Measurements from ENCODE around the gene MACF1. TPM values are rescaled to one million over a fixed set of nuclear protein-coding genes. Genes with fewer than 3 reads are reported as not detected.

Gene MACF1
- total RNA-seq, 1 donor from 2014 or later, result 694 TPM

DNA sequence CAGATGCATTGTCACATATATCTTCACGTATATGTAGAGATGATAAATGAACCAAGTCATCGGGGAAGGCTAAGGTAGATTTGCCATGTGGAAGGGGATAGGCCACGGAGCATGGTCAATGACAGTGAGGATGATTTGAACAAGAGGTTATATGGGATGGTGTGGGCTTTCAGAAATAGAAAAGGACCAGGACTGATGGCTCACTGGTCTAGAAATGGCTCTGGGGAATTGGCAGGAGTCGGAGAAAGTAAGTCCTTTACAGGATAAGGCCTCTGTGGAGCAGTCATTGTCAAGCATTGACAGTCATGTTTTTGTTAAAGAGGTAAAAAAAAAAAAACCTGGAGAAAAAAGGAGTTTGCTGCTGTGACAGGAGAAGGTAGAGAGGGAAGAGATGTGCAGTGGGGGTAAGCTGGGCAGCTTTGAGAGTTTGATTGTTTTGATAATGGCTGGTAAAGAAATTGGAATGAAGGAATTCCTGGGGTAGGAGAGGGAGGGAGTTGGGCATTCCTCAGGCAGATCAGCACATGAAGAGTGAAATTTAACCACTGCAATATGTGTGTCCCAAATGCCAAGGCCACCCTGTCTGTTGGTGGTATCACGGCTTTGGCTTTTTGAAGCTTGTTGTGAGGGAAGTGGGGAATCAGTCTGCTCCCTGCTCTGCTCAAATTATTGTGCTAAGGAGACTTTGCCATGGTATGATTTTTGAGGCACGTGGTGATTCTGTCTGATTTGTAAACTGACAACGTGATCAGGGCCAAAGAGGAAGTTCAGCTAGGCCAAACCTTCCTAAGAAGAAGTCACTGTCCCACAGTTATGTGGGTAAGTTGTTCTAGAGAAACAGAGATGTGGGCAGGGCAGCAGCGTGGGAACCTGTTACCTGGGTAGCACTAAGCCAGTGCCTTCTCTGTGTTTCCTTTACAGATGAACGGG, 26.0 kb downstream of the MACF1 start:
- no peak for FAIRE-seq
- peak; percentile 18 for DNase-seq (ENCODE audit: low read depth)
- TF ChIP-seq CTCF (IDR thresholded peaks at IDR 0.05; ENCODE audit: insufficient read depth, low read depth, low read length) (no peak), EZH2 (IDR thresholded peaks at IDR 0.05; ENCODE audit: insufficient read depth, low read length) (no peak)
- Histone ChIP-seq H2AFZ (ENCODE audit: low read depth, low read length) (no peak overlapping the region), H3K27me3 (ENCODE audit: insufficient read depth, low read length) (no peaks in the 10 kb centered on the region), H3K9ac (ENCODE audit: low read length) (no peak overlapping the region), H3K9me3 (ENCODE audit: insufficient read depth, low read depth, low read length) (no peaks in the 10 kb centered on the region), H3K79me2 (ENCODE audit: insufficient read depth, low read length) (peaks cover 82% of the 10 kb centered on the region), H3K4me2 (ENCODE audit: low read length) (peak overlapping the region; percentile 28), H3K36me3 (ENCODE audit: insufficient read depth, low read length) (peaks cover 5% of the 10 kb centered on the region), H4K20me1 (ENCODE audit: insufficient read depth, low read length) (peaks cover 72% of the 10 kb centered on the region), H3K4me3 (ENCODE audit: insufficient read depth, low read depth, low read length) (no peak overlapping the region), H3K27ac (ENCODE audit: low read depth, low read length) (no peak overlapping the region), H3K4me1 (ENCODE audit: insufficient read depth, low read length) (peaks cover 9% of the 10 kb centered on the region)
- Mint-ChIP-seq H3K27me3 (ENCODE audit: low read depth, unreplicated experiment) (no peaks in the 10 kb centered on the region), H3K9me3 (ENCODE audit: unreplicated experiment) (no peaks in the 10 kb centered on the region), H3K4me3 (ENCODE audit: unreplicated experiment) (peak overlapping the region; percentile 0), H3K4me1 (ENCODE audit: low read depth, unreplicated experiment) (peaks cover 34% of the 10 kb centered on the region), H3K27ac (ENCODE audit: unreplicated experiment) (peak overlapping the region; percentile 81), H3K36me3 (ENCODE audit: low read depth, unreplicated experiment) (peaks cover 12% of the 10 kb centered on the region)

DNA sequence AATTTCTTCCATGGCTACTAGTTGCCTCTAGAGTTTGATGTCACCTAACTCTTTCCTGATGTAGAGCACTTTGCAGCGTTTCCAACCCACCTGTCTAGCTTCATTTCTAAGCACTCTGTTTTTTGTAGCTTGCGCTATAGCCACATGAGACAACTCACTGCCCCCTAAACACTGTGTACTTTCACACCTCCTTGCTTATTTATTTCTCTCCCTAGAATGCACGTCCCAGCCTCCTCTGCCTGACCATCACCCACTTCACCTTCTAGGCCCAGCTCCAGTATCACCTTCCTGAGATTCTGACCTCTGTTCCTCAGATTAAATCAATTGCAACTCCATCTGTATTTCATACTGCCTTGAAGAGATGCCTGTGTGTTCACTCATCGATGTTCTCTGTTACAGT, 32.5 kb downstream of the MACF1 start:
- peaks cover 40% of the 10 kb centered on the region for H3K4me1 Mint-ChIP-seq (ENCODE audit: low read depth, unreplicated experiment)
- H3K4me3 Mint-ChIP-seq (ENCODE audit: unreplicated experiment), result no peak overlapping the region
- no peaks in the 10 kb centered on the region for H3K27me3 ChIP-seq (ENCODE audit: insufficient read depth, low read length)
- DNase-seq (ENCODE audit: low read depth) (no peak), FAIRE-seq (no peak)
- no peak overlapping the region for H3K4me3 ChIP-seq (ENCODE audit: insufficient read depth, low read depth, low read length)
- peaks cover 11% of the 10 kb centered on the region for H3K36me3 ChIP-seq (ENCODE audit: insufficient read depth, low read length)
- peaks cover 7% of the 10 kb centered on the region for H3K4me1 ChIP-seq (ENCODE audit: insufficient read depth, low read length)
- H3K27ac ChIP-seq (ENCODE audit: low read depth, low read length), result no peak overlapping the region
- H3K27ac Mint-ChIP-seq (ENCODE audit: unreplicated experiment), result peak overlapping the region; percentile 8
- H3K79me2 ChIP-seq (ENCODE audit: insufficient read depth, low read length), result peaks cover 77% of the 10 kb centered on the region
- H3K9ac ChIP-seq (ENCODE audit: low read length), result no peak overlapping the region
- no peaks in the 10 kb centered on the region for H3K9me3 Mint-ChIP-seq (ENCODE audit: unreplicated experiment)
- peaks cover 24% of the 10 kb centered on the region for H3K36me3 Mint-ChIP-seq (ENCODE audit: low read depth, unreplicated experiment)
- no peak overlapping the region for H3K4me2 ChIP-seq (ENCODE audit: low read length)
- H3K9me3 ChIP-seq (ENCODE audit: insufficient read depth, low read depth, low read length), result no peaks in the 10 kb centered on the region
- H2AFZ ChIP-seq (ENCODE audit: low read depth, low read length), result no peak overlapping the region
- H3K27me3 Mint-ChIP-seq (ENCODE audit: low read depth, unreplicated experiment), result no peaks in the 10 kb centered on the region
- TF ChIP-seq CTCF (IDR thresholded peaks at IDR 0.05; ENCODE audit: insufficient read depth, low read depth, low read length) (no peak), EZH2 (IDR thresholded peaks at IDR 0.05; ENCODE audit: insufficient read depth, low read length) (no peak)
- H4K20me1 ChIP-seq (ENCODE audit: insufficient read depth, low read length), result peaks cover 71% of the 10 kb centered on the region

GRCh38 chr1:39238476-39238875, 34.0 kb downstream of the MACF1 start:
- TF ChIP-seq CTCF (IDR thresholded peaks at IDR 0.05; ENCODE audit: insufficient read depth, low read depth, low read length), result no peak
- TF ChIP-seq EZH2 (IDR thresholded peaks at IDR 0.05; ENCODE audit: insufficient read depth, low read length), result no peak
- Histone ChIP-seq H2AFZ (ENCODE audit: low read depth, low read length) (no peak overlapping the region), H3K9me3 (ENCODE audit: insufficient read depth, low read depth, low read length) (no peaks in the 10 kb centered on the region), H3K36me3 (ENCODE audit: insufficient read depth, low read length) (peaks cover 7% of the 10 kb centered on the region), H3K9ac (ENCODE audit: low read length) (no peak overlapping the region), H3K4me1 (ENCODE audit: insufficient read depth, low read length) (peaks cover 7% of the 10 kb centered on the region), H3K27ac (ENCODE audit: low read depth, low read length) (no peak overlapping the region), H4K20me1 (ENCODE audit: insufficient read depth, low read length) (peaks cover 74% of the 10 kb centered on the region), H3K4me2 (ENCODE audit: low read length) (no peak overlapping the region), H3K4me3 (ENCODE audit: insufficient read depth, low read depth, low read length) (no peak overlapping the region), H3K79me2 (ENCODE audit: insufficient read depth, low read length) (peaks cover 80% of the 10 kb centered on the region), H3K27me3 (ENCODE audit: insufficient read depth, low read length) (no peaks in the 10 kb centered on the region)
- Mint-ChIP-seq H3K9me3 (ENCODE audit: unreplicated experiment) (no peaks in the 10 kb centered on the region), H3K4me1 (ENCODE audit: low read depth, unreplicated experiment) (peaks cover 36% of the 10 kb centered on the region), H3K27ac (ENCODE audit: unreplicated experiment) (peak overlapping the region; percentile 4), H3K4me3 (ENCODE audit: unreplicated experiment) (no peak overlapping the region), H3K27me3 (ENCODE audit: low read depth, unreplicated experiment) (no peaks in the 10 kb centered on the region), H3K36me3 (ENCODE audit: low read depth, unreplicated experiment) (peaks cover 15% of the 10 kb centered on the region)
- FAIRE-seq, result no peak
- DNase-seq (ENCODE audit: low read depth), result peak; percentile 83
